Smooth muscle cell (in vitro differentiated cells): ENCODE measurements around the gene CCIN. TPM values are rescaled to one million over a fixed set of nuclear protein-coding genes. Genes with fewer than 3 reads are reported as not detected.

Experiments
- DNase-seq: peaks from one replicate; lab custom pipeline; 2025; ENCODE audit not compliant: unreplicated experiment; lab: John Stamatoyannopoulos, UW
- H2AFZ ChIP-seq: fragments of 200-600 bp; sonication (generic); 2 replicates; pipeline ENCODE4 v1.6.0; 2016; ENCODE audit warnings: antibody characterized with exemption, low read depth, mild to moderate bottlenecking
- H3F3A ChIP-seq: fragments of 200-600 bp; sonication (generic); 2 replicates; pipeline ENCODE4 v1.6.0; 2017; ENCODE audit warnings: antibody characterized with exemption, low read depth
- H3K27ac ChIP-seq: fragments of 200-600 bp; sonication (generic); 2 replicates; pipeline ENCODE4 v1.5.1; 2016; ENCODE audit warnings: low read depth, mild to moderate bottlenecking
- H3K27me3 ChIP-seq: fragments of 200-600 bp; sonication (generic); 2 replicates; pipeline ENCODE4 v1.6.1; 2016; ENCODE audit warnings: low read depth, mild to moderate bottlenecking
- H3K36me3 ChIP-seq: fragments of 200-600 bp; sonication (generic); 2 replicates; pipeline ENCODE4 v1.5.1; 2016; ENCODE audit warnings: low read depth
- H3K4me1 ChIP-seq: fragments of 200-600 bp; sonication (generic); 2 replicates; pipeline ENCODE4 v1.5.1; 2016; ENCODE audit warnings: low read depth
- H3K4me2 ChIP-seq: fragments of 200-600 bp; sonication (generic); 2 replicates; pipeline ENCODE4 v1.6.0; 2016; ENCODE audit warnings: mild to moderate bottlenecking
- H3K4me3 ChIP-seq: fragments of 200-600 bp; sonication (generic); 2 replicates; pipeline ENCODE4 v1.5.1; 2016; ENCODE audit warnings: mild to moderate bottlenecking
- H3K79me2 ChIP-seq: fragments of 200-600 bp; sonication (generic); 2 replicates; pipeline ENCODE4 v1.6.0; 2016; ENCODE audit warnings: low read depth, mild to moderate bottlenecking
- H3K9ac ChIP-seq: fragments of 200-600 bp; sonication (generic); 2 replicates; pipeline ENCODE4 v1.6.0; 2016; ENCODE audit warnings: low read depth
- H3K9me3 ChIP-seq: fragments of 200-600 bp; sonication (generic); replicated peaks from 2 replicates; pipeline ENCODE4 v1.5.1; 2016; ENCODE audit warnings: low read depth
- H4K20me1 ChIP-seq: fragments of 200-600 bp; sonication (generic); 2 replicates; pipeline ENCODE4 v1.6.0; 2016; ENCODE audit warnings: low read depth
- WGBS: methylation state at CpG from one replicate; pipeline ENCODE4 v1.1.7; 2016; ENCODE audit warnings: low lambda C conversion rate; 5-methylcytosine and 5-hydroxymethylcytosine counted together
- polyA plus RNA-seq: library from polyadenylated mRNA; unstranded; fragments of >200 nt; fragmentation: Nextera tagmentation; extraction: Ambion mirVana; gene quantifications from 2 replicates; pipeline ENCODE4 v1.2.1, GENCODE V29; 2016
- total RNA-seq: library from RNA; depleted of rRNA; stranded (reverse); fragments of >200 nt; gene quantifications from 2 replicates; pipeline ENCODE4 v1.2.3, GENCODE V29; 2014
- TF ChIP-seq, protein P1 (sequence below): fragments of 200-600 bp; sonication (generic); IDR thresholded peaks from 2 replicates; pipeline ENCODE4 v1.5.1; 2017; ENCODE audit warnings: borderline replicate concordance, mild to moderate bottlenecking, antibody characterized with exemption; ENCODE audit not compliant: insufficient read depth, poor library complexity, severe bottlenecking

The CCIN gene
- total and polyA plus RNA-seq, 2 experiments from 2014 or later = 0.31 to 1.3 TPM

DNA sequence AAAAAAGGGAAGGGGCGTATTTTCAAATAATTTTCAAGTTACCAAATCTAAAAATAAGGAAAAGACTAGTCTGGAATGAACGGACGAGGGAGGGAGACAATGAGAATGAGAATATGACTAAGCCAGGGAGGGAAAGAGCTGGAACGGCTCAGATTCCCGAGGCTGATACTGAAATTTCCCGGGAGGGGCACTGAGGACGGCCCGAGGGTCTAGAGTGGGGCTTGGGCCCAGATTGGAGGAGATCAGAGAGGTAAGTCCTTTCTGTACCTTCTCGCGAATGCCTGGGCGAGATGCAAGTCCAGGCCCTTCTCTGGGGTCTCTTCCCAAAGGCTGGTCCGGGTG, 3.4 kb upstream of the CCIN start:
- WGBS = 30% methylated on average over 10 of the region's 12 CpGs
- Histone ChIP-seq H3K27ac (peak overlapping the region; percentile 86), H3F3A (peaks cover 14% of the 10 kb centered on the region), H3K36me3 (no peaks in the 10 kb centered on the region), H3K4me1 (peaks cover 27% of the 10 kb centered on the region), H3K9ac (no peak overlapping the region), H3K79me2 (no peaks in the 10 kb centered on the region), H3K27me3 (no peaks in the 10 kb centered on the region), H3K9me3 (no peaks in the 10 kb centered on the region), H2AFZ (peak overlapping the region; percentile 79), H3K4me3 (peak overlapping the region; percentile 53), H3K4me2 (peak overlapping the region; percentile 85), H4K20me1 (no peaks in the 10 kb centered on the region)
- DNase-seq = no peak
- TF ChIP-seq, protein P1, sequence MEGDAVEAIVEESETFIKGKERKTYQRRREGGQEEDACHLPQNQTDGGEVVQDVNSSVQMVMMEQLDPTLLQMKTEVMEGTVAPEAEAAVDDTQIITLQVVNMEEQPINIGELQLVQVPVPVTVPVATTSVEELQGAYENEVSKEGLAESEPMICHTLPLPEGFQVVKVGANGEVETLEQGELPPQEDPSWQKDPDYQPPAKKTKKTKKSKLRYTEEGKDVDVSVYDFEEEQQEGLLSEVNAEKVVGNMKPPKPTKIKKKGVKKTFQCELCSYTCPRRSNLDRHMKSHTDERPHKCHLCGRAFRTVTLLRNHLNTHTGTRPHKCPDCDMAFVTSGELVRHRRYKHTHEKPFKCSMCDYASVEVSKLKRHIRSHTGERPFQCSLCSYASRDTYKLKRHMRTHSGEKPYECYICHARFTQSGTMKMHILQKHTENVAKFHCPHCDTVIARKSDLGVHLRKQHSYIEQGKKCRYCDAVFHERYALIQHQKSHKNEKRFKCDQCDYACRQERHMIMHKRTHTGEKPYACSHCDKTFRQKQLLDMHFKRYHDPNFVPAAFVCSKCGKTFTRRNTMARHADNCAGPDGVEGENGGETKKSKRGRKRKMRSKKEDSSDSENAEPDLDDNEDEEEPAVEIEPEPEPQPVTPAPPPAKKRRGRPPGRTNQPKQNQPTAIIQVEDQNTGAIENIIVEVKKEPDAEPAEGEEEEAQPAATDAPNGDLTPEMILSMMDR = no peak

GRCh38 chr9:36166168-36166927, 2.8 kb upstream of the CCIN start:
- H3K27me3 ChIP-seq = no peaks in the 10 kb centered on the region
- no peaks in the 10 kb centered on the region for H3K36me3 ChIP-seq
- no peaks in the 10 kb centered on the region for H3K9me3 ChIP-seq
- H2AFZ ChIP-seq = peak overlapping the region; percentile 79
- no peak overlapping the region for H3K9ac ChIP-seq
- H3K27ac ChIP-seq = peak overlapping the region; percentile 17
- DNase-seq = peak; percentile 54
- H4K20me1 ChIP-seq = no peaks in the 10 kb centered on the region
- 8% methylated on average over 40 of the region's 58 CpGs for WGBS
- H3K4me1 ChIP-seq = peaks cover 24% of the 10 kb centered on the region
- TF ChIP-seq, protein P1 = peak; percentile 90
- H3K4me2 ChIP-seq = peak overlapping the region; percentile 85
- peaks cover 14% of the 10 kb centered on the region for H3F3A ChIP-seq
- H3K4me3 ChIP-seq = peak overlapping the region; percentile 53
- H3K79me2 ChIP-seq = no peaks in the 10 kb centered on the region

- no peak overlapping the region for H3K4me2 ChIP-seq
- TF ChIP-seq, protein P1 = no peak
- DNase-seq = no peak
- no peaks in the 10 kb centered on the region for H3K79me2 ChIP-seq
- no peaks in the 10 kb centered on the region for H3K9me3 ChIP-seq
- H3K4me3 ChIP-seq = no peak overlapping the region
- H3K27me3 ChIP-seq = no peaks in the 10 kb centered on the region
- no peak overlapping the region for H3K9ac ChIP-seq
- no peak overlapping the region for H2AFZ ChIP-seq
- H3K27ac ChIP-seq = no peak overlapping the region
- no peaks in the 10 kb centered on the region for H3K36me3 ChIP-seq
- no peaks in the 10 kb centered on the region for H4K20me1 ChIP-seq
- H3K4me1 ChIP-seq = no peaks in the 10 kb centered on the region
- H3F3A ChIP-seq = peaks cover under 1% of the 10 kb centered on the region
- 98% methylated on average over 17 of the region's 17 CpGs for WGBS
These were observed 520 bp downstream of the CCIN start for GRCh38 chr9:36169708-36170107.

DNA sequence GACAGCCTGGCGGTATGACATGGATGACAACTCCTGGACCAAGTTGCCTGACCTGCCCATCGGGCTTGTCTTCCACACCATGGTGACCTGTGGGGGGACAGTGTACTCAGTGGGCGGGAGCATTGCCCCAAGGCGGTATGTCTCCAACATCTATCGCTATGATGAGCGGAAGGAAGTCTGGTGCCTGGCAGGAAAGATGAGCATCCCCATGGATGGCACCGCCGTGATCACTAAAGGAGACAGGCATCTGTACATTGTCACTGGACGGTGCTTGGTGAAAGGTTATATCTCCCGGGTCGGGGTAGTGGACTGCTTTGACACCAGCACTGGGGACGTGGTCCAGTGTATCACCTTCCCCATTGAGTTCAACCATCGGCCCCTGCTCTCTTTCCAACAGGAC, 1.3 kb downstream of the CCIN start:
- no peaks in the 10 kb centered on the region for H3K27me3 ChIP-seq
- no peaks in the 10 kb centered on the region for H3K4me1 ChIP-seq
- H3K79me2 ChIP-seq = no peaks in the 10 kb centered on the region
- no peak overlapping the region for H3K9ac ChIP-seq
- DNase-seq = no peak
- WGBS = 96% methylated on average over 13 of the region's 13 CpGs
- TF ChIP-seq, protein P1 = no peak
- H3K4me3 ChIP-seq = no peak overlapping the region
- no peak overlapping the region for H2AFZ ChIP-seq
- H4K20me1 ChIP-seq = no peaks in the 10 kb centered on the region
- H3F3A ChIP-seq = no peaks in the 10 kb centered on the region
- H3K4me2 ChIP-seq = no peak overlapping the region
- H3K27ac ChIP-seq = no peak overlapping the region
- H3K9me3 ChIP-seq = no peaks in the 10 kb centered on the region
- no peaks in the 10 kb centered on the region for H3K36me3 ChIP-seq
